ENCODE measurements around the gene RAB3D. TPM values are rescaled to one million over a fixed set of nuclear protein-coding genes. Genes with fewer than 3 reads are reported as not detected.

The RAB3D gene
- total RNA-seq, 2 donors from 2014 or later: 33.9 to 81.2 TPM

DNA sequence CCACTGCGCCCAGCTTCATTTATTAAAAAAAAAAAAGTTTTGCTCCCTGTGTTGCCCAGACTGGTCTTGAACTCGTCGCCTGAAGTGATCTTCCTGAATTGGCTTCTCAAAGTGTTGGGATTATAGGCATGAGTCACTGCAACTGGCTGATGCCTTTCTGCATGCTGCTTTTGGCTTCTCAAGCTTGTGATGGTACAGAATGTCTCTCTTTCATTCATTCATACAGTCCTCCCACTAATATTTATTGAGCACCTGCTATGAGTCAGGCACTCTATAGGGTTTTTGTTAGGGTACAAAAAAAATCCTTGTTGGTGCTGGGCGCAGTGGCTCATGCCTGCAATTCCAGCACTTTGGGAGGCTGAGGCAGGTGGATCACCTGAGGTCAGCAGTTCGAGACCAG, 34.5 kb downstream of the RAB3D start:
- Histone ChIP-seq H3K27me3 (replicated peaks; ENCODE audit: insufficient read depth) (no peaks in the 10 kb centered on the region), H3K4me1 (replicated peaks) (no peaks in the 10 kb centered on the region), H3K36me3 (no peaks in the 10 kb centered on the region), H3K4me3 (no peak overlapping the region), H3K27ac (no peak overlapping the region), H3K9me3 (no peaks in the 10 kb centered on the region)
- DNase-seq (ENCODE audit: low spot score): no peak
- 90% methylated on average over 5 of the region's 5 CpGs for WGBS
- TF ChIP-seq, protein P1, sequence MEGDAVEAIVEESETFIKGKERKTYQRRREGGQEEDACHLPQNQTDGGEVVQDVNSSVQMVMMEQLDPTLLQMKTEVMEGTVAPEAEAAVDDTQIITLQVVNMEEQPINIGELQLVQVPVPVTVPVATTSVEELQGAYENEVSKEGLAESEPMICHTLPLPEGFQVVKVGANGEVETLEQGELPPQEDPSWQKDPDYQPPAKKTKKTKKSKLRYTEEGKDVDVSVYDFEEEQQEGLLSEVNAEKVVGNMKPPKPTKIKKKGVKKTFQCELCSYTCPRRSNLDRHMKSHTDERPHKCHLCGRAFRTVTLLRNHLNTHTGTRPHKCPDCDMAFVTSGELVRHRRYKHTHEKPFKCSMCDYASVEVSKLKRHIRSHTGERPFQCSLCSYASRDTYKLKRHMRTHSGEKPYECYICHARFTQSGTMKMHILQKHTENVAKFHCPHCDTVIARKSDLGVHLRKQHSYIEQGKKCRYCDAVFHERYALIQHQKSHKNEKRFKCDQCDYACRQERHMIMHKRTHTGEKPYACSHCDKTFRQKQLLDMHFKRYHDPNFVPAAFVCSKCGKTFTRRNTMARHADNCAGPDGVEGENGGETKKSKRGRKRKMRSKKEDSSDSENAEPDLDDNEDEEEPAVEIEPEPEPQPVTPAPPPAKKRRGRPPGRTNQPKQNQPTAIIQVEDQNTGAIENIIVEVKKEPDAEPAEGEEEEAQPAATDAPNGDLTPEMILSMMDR (IDR thresholded peaks at IDR 0.05): no peak
- no peak for TF ChIP-seq POLR2AphosphoS5 (IDR thresholded peaks at IDR 0.05)
- intact Hi-C loops (cut with DNase I): no loop called here

- DNase-seq (ENCODE audit: low spot score): no peak
- H3K36me3 ChIP-seq: no peaks in the 10 kb centered on the region
- no peaks in the 10 kb centered on the region for H3K4me1 ChIP-seq (replicated peaks)
- TF ChIP-seq POLR2A (IDR thresholded peaks at IDR 0.05): no peak
- intact Hi-C loops (cut with DNase I): no loop called here
- no peaks in the 10 kb centered on the region for H3K27me3 ChIP-seq (replicated peaks; ENCODE audit: insufficient read depth)
- WGBS: 92% methylated on average over 11 of the region's 11 CpGs
- H3K4me3 ChIP-seq: no peak overlapping the region
- H3K9me3 ChIP-seq: no peaks in the 10 kb centered on the region
- no peak overlapping the region for H3K27ac ChIP-seq
These were observed 38.7 kb downstream of the RAB3D start for GRCh38 chr19:11300811-11301120.

GRCh38 chr19:11299946-11300810, 39.3 kb downstream of the RAB3D start:
- no peak for DNase-seq (ENCODE audit: low spot score)
- intact Hi-C loops (cut with DNase I): loop anchor here (10.0 kb wide), 1 partner anchor 285 kb away; no protein-coding TSS in a partner anchor
- Histone ChIP-seq H3K27me3 (replicated peaks; ENCODE audit: insufficient read depth) (no peaks in the 10 kb centered on the region), H3K36me3 (no peaks in the 10 kb centered on the region), H3K4me1 (replicated peaks) (no peaks in the 10 kb centered on the region), H3K27ac (no peak overlapping the region), H3K9me3 (no peaks in the 10 kb centered on the region), H3K4me3 (no peak overlapping the region)
- 66% methylated on average over 8 of the region's 8 CpGs for WGBS
- TF ChIP-seq POLR2A (IDR thresholded peaks at IDR 0.05) (no peak), POLR2AphosphoS5 (IDR thresholded peaks at IDR 0.05) (no peak)
- TF ChIP-seq, protein P1 (IDR thresholded peaks at IDR 0.05): no peak

DNA sequence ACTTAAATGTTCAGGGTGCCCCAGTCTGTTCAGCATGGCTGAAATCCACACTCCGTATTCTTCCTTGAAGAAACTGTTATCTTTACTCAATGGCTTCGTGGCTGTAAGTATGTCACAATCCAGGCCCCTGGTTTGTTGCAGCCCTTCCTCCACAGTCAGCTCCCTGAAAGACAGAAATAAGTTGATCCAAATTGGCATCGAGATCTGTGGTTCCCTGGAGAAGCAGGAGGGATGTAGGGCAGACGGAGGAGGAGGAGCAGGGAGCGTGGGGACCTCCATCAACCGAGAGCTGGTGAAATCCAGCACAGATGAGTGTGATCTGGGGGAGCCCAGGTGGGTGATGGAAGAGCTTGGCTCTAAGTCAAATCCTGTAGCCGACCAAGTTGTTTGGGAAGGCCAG, 43.2 kb downstream of the RAB3D start:
- H3K4me3 ChIP-seq: no peak overlapping the region
- H3K4me1 ChIP-seq (replicated peaks): no peaks in the 10 kb centered on the region
- 38% methylated on average over 7 of the region's 7 CpGs for WGBS
- no peaks in the 10 kb centered on the region for H3K36me3 ChIP-seq
- H3K27ac ChIP-seq: no peak overlapping the region
- TF ChIP-seq POLR2AphosphoS5 (IDR thresholded peaks at IDR 0.05) (no peak), POLR2A (IDR thresholded peaks at IDR 0.05) (no peak)
- TF ChIP-seq, protein P1 (IDR thresholded peaks at IDR 0.05): no peak
- intact Hi-C loops (cut with DNase I): loop anchor here (10.0 kb wide), 1 partner anchor 289 kb away; no protein-coding TSS in a partner anchor
- no peak for DNase-seq (ENCODE audit: low spot score)
- H3K9me3 ChIP-seq: no peaks in the 10 kb centered on the region
- H3K27me3 ChIP-seq (replicated peaks; ENCODE audit: insufficient read depth): no peaks in the 10 kb centered on the region

GRCh38 chr19:11295665-11296245, 43.7 kb downstream of the RAB3D start, which contains the start of gene TSPAN16:
Gene TSPAN16, plus strand, starts transcription at chr19:11296160. Its CDS starts 138 bp downstream, at chr19:11296298.
- H3K27me3 ChIP-seq (replicated peaks; ENCODE audit: insufficient read depth): no peaks in the 10 kb centered on the region
- DNase-seq (ENCODE audit: low spot score): no peak
- H3K27ac ChIP-seq: no peak within 1 kb of the TSS
- intact Hi-C loops (cut with DNase I): loop anchor here (2.0 to 10.0 kb wide), 2 partner anchors 81 to 289 kb away; no protein-coding TSS in a partner anchor
- no peak within 1 kb of the TSS for H3K4me3 ChIP-seq
- TF ChIP-seq POLR2A (IDR thresholded peaks at IDR 0.05) (no peak), POLR2AphosphoS5 (IDR thresholded peaks at IDR 0.05) (no peak)
- TF ChIP-seq, protein P1 (IDR thresholded peaks at IDR 0.05): no peak
- 86% methylated on average over 8 of the region's 8 CpGs for WGBS
- H3K36me3 ChIP-seq: no peaks in the 10 kb centered on the region
- H3K9me3 ChIP-seq: no peaks in the 10 kb centered on the region
- no peaks in the 10 kb centered on the region for H3K4me1 ChIP-seq (replicated peaks)
